ENCODE measurements around the gene TTC28. TPM values are rescaled to one million over a fixed set of nuclear protein-coding genes. Genes with fewer than 3 reads are reported as not detected.

TTC28 gene
- polyA plus RNA-seq, 4 donors: 0.45 to 24.0 (median 3.7) TPM

GRCh38 chr22:28111501-28112189, 568.0 kb downstream of the TTC28 start:
- no peak for DNase-seq
- no peaks in the 10 kb centered on the region for H3K9me3 ChIP-seq (ENCODE audit: control insufficient read depth in 2 of 2, insufficient read depth in 1 of 2, low read depth in 1 of 2, low read length in 1 of 2)
- no peak for FAIRE-seq
- no peak overlapping the region for H3K4me3 ChIP-seq (ENCODE audit: low read depth in 1 of 3, low read length in 3 of 3)
- peaks cover 0 to 15% (median 0%) of the 10 kb centered on the region in 3 donors for H3K36me3 ChIP-seq (ENCODE audit: control insufficient read depth in 3 of 3, insufficient read depth in 2 of 3, low read depth in 1 of 3, low read length in 3 of 3)
- H3K4me1 ChIP-seq (ENCODE audit: control insufficient read depth in 3 of 3, insufficient read depth in 2 of 3, low read depth in 1 of 3, low read length in 2 of 3): no peaks in the 10 kb centered on the region
- 86 to 94% (median 87%) methylated on average over 3 of the region's 3 CpGs for WGBS, 3 donors
- H3K27ac ChIP-seq (ENCODE audit: low read depth in 1 of 3, low read length in 2 of 3): no peak overlapping the region
- no peaks in the 10 kb centered on the region for H3K27me3 ChIP-seq (ENCODE audit: control insufficient read depth in 3 of 3, insufficient read depth in 3 of 3, low read length in 3 of 3)

GRCh38 chr22:28108851-28109250, 570.8 kb downstream of the TTC28 start:
- DNase-seq: no peak
- Histone ChIP-seq H3K27ac (ENCODE audit: low read depth in 1 of 3, low read length in 2 of 3) (no peak overlapping the region), H3K4me3 (ENCODE audit: low read depth in 1 of 3, low read length in 3 of 3) (no peak overlapping the region), H3K36me3 (ENCODE audit: control insufficient read depth in 3 of 3, insufficient read depth in 2 of 3, low read depth in 1 of 3, low read length in 3 of 3) (peaks cover 0 to 27% (median 0%) of the 10 kb centered on the region in 3 donors), H3K27me3 (ENCODE audit: control insufficient read depth in 3 of 3, insufficient read depth in 3 of 3, low read length in 3 of 3) (no peaks in the 10 kb centered on the region), H3K4me1 (ENCODE audit: control insufficient read depth in 3 of 3, insufficient read depth in 2 of 3, low read depth in 1 of 3, low read length in 2 of 3) (no peaks in the 10 kb centered on the region), H3K9me3 (ENCODE audit: control insufficient read depth in 2 of 2, insufficient read depth in 1 of 2, low read depth in 1 of 2, low read length in 1 of 2) (no peaks in the 10 kb centered on the region)
- FAIRE-seq: no peak
- 87 to 91% (median 89%) methylated on average over 4 of the region's 4 CpGs for WGBS, 3 donors

GRCh38 chr22:28106617-28107016, 573.0 kb downstream of the TTC28 start:
- no peaks in the 10 kb centered on the region for H3K9me3 ChIP-seq (ENCODE audit: control insufficient read depth in 2 of 2, insufficient read depth in 1 of 2, low read depth in 1 of 2, low read length in 1 of 2)
- FAIRE-seq: no peak
- H3K4me1 ChIP-seq (ENCODE audit: control insufficient read depth in 3 of 3, insufficient read depth in 2 of 3, low read depth in 1 of 3, low read length in 2 of 3): no peaks in the 10 kb centered on the region
- peaks cover 0 to 28% (median 0%) of the 10 kb centered on the region in 3 donors for H3K36me3 ChIP-seq (ENCODE audit: control insufficient read depth in 3 of 3, insufficient read depth in 2 of 3, low read depth in 1 of 3, low read length in 3 of 3)
- H3K4me3 ChIP-seq (ENCODE audit: low read depth in 1 of 3, low read length in 3 of 3): no peak overlapping the region
- DNase-seq: no peak
- 91 to 94% (median 93%) methylated on average over 4 of the region's 4 CpGs for WGBS, 3 donors
- H3K27me3 ChIP-seq (ENCODE audit: control insufficient read depth in 3 of 3, insufficient read depth in 3 of 3, low read length in 3 of 3): no peaks in the 10 kb centered on the region
- H3K27ac ChIP-seq (ENCODE audit: low read depth in 1 of 3, low read length in 2 of 3): no peak overlapping the region

- FAIRE-seq (no peak), DNase-seq (no peak)
- 86 to 93% (median 89%) methylated on average over 2 of the region's 2 CpGs for WGBS, 3 donors
- no peaks in the 10 kb centered on the region for H3K9me3 ChIP-seq (ENCODE audit: control insufficient read depth in 2 of 2, insufficient read depth in 1 of 2, low read depth in 1 of 2, low read length in 1 of 2)
- no peak overlapping the region for H3K27ac ChIP-seq (ENCODE audit: low read depth in 1 of 3, low read length in 2 of 3)
- H3K27me3 ChIP-seq (ENCODE audit: control insufficient read depth in 3 of 3, insufficient read depth in 3 of 3, low read length in 3 of 3): no peaks in the 10 kb centered on the region
- H3K36me3 ChIP-seq (ENCODE audit: control insufficient read depth in 3 of 3, insufficient read depth in 2 of 3, low read depth in 1 of 3, low read length in 3 of 3): peaks cover 0 to 32% (median 0%) of the 10 kb centered on the region in 3 donors
- H3K4me3 ChIP-seq (ENCODE audit: low read depth in 1 of 3, low read length in 3 of 3): no peak overlapping the region
- no peaks in the 10 kb centered on the region for H3K4me1 ChIP-seq (ENCODE audit: control insufficient read depth in 3 of 3, insufficient read depth in 2 of 3, low read depth in 1 of 3, low read length in 2 of 3)
Observed at GRCh38 chr22:28105988-28106387, 573.7 kb downstream of the TTC28 start.

- Histone ChIP-seq H3K9me3 (ENCODE audit: control insufficient read depth in 2 of 2, insufficient read depth in 1 of 2, low read depth in 1 of 2, low read length in 1 of 2) (no peaks in the 10 kb centered on the region), H3K36me3 (ENCODE audit: control insufficient read depth in 3 of 3, insufficient read depth in 2 of 3, low read depth in 1 of 3, low read length in 3 of 3) (peaks cover 0 to 32% (median 0%) of the 10 kb centered on the region in 3 donors), H3K4me1 (ENCODE audit: control insufficient read depth in 3 of 3, insufficient read depth in 2 of 3, low read depth in 1 of 3, low read length in 2 of 3) (no peaks in the 10 kb centered on the region), H3K27me3 (ENCODE audit: control insufficient read depth in 3 of 3, insufficient read depth in 3 of 3, low read length in 3 of 3) (no peaks in the 10 kb centered on the region), H3K27ac (ENCODE audit: low read depth in 1 of 3, low read length in 2 of 3) (no peak overlapping the region), H3K4me3 (ENCODE audit: low read depth in 1 of 3, low read length in 3 of 3) (no peak overlapping the region)
- DNase-seq (no peak), FAIRE-seq (no peak)
- 84 to 90% (median 88%) methylated on average over 9 of the region's 9 CpGs for WGBS, 3 donors
Observed at GRCh38 chr22:28105413-28105812, 574.2 kb downstream of the TTC28 start.

- WGBS, 3 donors: 81 to 93% (median 87%) methylated on average over 2 of the region's 2 CpGs
- Histone ChIP-seq H3K27me3 (ENCODE audit: control insufficient read depth in 3 of 3, insufficient read depth in 3 of 3, low read length in 3 of 3) (no peaks in the 10 kb centered on the region), H3K9me3 (ENCODE audit: control insufficient read depth in 2 of 2, insufficient read depth in 1 of 2, low read depth in 1 of 2, low read length in 1 of 2) (no peaks in the 10 kb centered on the region), H3K36me3 (ENCODE audit: control insufficient read depth in 3 of 3, insufficient read depth in 2 of 3, low read depth in 1 of 3, low read length in 3 of 3) (peaks cover 0 to 42% (median 0%) of the 10 kb centered on the region in 3 donors), H3K27ac (ENCODE audit: low read depth in 1 of 3, low read length in 2 of 3) (no peak overlapping the region), H3K4me3 (ENCODE audit: low read depth in 1 of 3, low read length in 3 of 3) (no peak overlapping the region), H3K4me1 (ENCODE audit: control insufficient read depth in 3 of 3, insufficient read depth in 2 of 3, low read depth in 1 of 3, low read length in 2 of 3) (no peaks in the 10 kb centered on the region)
- DNase-seq (no peak), FAIRE-seq (no peak)
Observed at GRCh38 chr22:28103596-28103995, 576.0 kb downstream of the TTC28 start.

- no peaks in the 10 kb centered on the region for H3K4me1 ChIP-seq (ENCODE audit: control insufficient read depth in 3 of 3, insufficient read depth in 2 of 3, low read depth in 1 of 3, low read length in 2 of 3)
- DNase-seq: no peak
- H3K9me3 ChIP-seq (ENCODE audit: control insufficient read depth in 2 of 2, insufficient read depth in 1 of 2, low read depth in 1 of 2, low read length in 1 of 2): no peaks in the 10 kb centered on the region
- no peaks in the 10 kb centered on the region for H3K27me3 ChIP-seq (ENCODE audit: control insufficient read depth in 3 of 3, insufficient read depth in 3 of 3, low read length in 3 of 3)
- peaks cover 0 to 42% (median 0%) of the 10 kb centered on the region in 3 donors for H3K36me3 ChIP-seq (ENCODE audit: control insufficient read depth in 3 of 3, insufficient read depth in 2 of 3, low read depth in 1 of 3, low read length in 3 of 3)
- H3K27ac ChIP-seq (ENCODE audit: low read depth in 1 of 3, low read length in 2 of 3): no peak overlapping the region
- WGBS, 3 donors: 80 to 91% (median 85%) methylated on average over 5 of the region's 5 CpGs
- FAIRE-seq: no peak
- H3K4me3 ChIP-seq (ENCODE audit: low read depth in 1 of 3, low read length in 3 of 3): no peak overlapping the region
Observed at GRCh38 chr22:28102151-28102812, 577.4 kb downstream of the TTC28 start.

GRCh38 chr22:28097627-28098026, 582.0 kb downstream of the TTC28 start:
- H3K36me3 ChIP-seq (ENCODE audit: control insufficient read depth in 3 of 3, insufficient read depth in 2 of 3, low read depth in 1 of 3, low read length in 3 of 3): peaks cover 0 to 31% (median 0%) of the 10 kb centered on the region in 3 donors
- no peaks in the 10 kb centered on the region for H3K9me3 ChIP-seq (ENCODE audit: control insufficient read depth in 2 of 2, insufficient read depth in 1 of 2, low read depth in 1 of 2, low read length in 1 of 2)
- no peaks in the 10 kb centered on the region for H3K4me1 ChIP-seq (ENCODE audit: control insufficient read depth in 3 of 3, insufficient read depth in 2 of 3, low read depth in 1 of 3, low read length in 2 of 3)
- no peak overlapping the region for H3K27ac ChIP-seq (ENCODE audit: low read depth in 1 of 3, low read length in 2 of 3)
- H3K4me3 ChIP-seq (ENCODE audit: low read depth in 1 of 3, low read length in 3 of 3): no peak overlapping the region
- no peak for DNase-seq
- 74 to 89% (median 88%) methylated on average over 3 of the region's 3 CpGs for WGBS, 3 donors
- FAIRE-seq: no peak
- no peaks in the 10 kb centered on the region for H3K27me3 ChIP-seq (ENCODE audit: control insufficient read depth in 3 of 3, insufficient read depth in 3 of 3, low read length in 3 of 3)

All from small intestine (tissue), 7 donors.